Smooth muscle cell (in vitro differentiated cells): ENCODE data around the gene PGLYRP3. TPM values are rescaled to one million over a fixed set of nuclear protein-coding genes. Genes with fewer than 3 reads are reported as not detected.

ENCODE experiments used
- DNase-seq: peaks from one replicate; lab custom pipeline; 2025; ENCODE audit not compliant: unreplicated experiment; lab: John Stamatoyannopoulos, UW
- H2AFZ ChIP-seq: fragments of 200-600 bp; sonication (generic); 2 replicates; pipeline ENCODE4 v1.6.0; 2016; ENCODE audit warnings: antibody characterized with exemption, low read depth, mild to moderate bottlenecking
- H3F3A ChIP-seq: fragments of 200-600 bp; sonication (generic); 2 replicates; pipeline ENCODE4 v1.6.0; 2017; ENCODE audit warnings: antibody characterized with exemption, low read depth
- H3K27ac ChIP-seq: fragments of 200-600 bp; sonication (generic); 2 replicates; pipeline ENCODE4 v1.5.1; 2016; ENCODE audit warnings: low read depth, mild to moderate bottlenecking
- H3K27me3 ChIP-seq: fragments of 200-600 bp; sonication (generic); 2 replicates; pipeline ENCODE4 v1.6.1; 2016; ENCODE audit warnings: low read depth, mild to moderate bottlenecking
- H3K36me3 ChIP-seq: fragments of 200-600 bp; sonication (generic); 2 replicates; pipeline ENCODE4 v1.5.1; 2016; ENCODE audit warnings: low read depth
- H3K4me1 ChIP-seq: fragments of 200-600 bp; sonication (generic); 2 replicates; pipeline ENCODE4 v1.5.1; 2016; ENCODE audit warnings: low read depth
- H3K4me2 ChIP-seq: fragments of 200-600 bp; sonication (generic); 2 replicates; pipeline ENCODE4 v1.6.0; 2016; ENCODE audit warnings: mild to moderate bottlenecking
- H3K4me3 ChIP-seq: fragments of 200-600 bp; sonication (generic); 2 replicates; pipeline ENCODE4 v1.5.1; 2016; ENCODE audit warnings: mild to moderate bottlenecking
- H3K79me2 ChIP-seq: fragments of 200-600 bp; sonication (generic); 2 replicates; pipeline ENCODE4 v1.6.0; 2016; ENCODE audit warnings: low read depth, mild to moderate bottlenecking
- H3K9ac ChIP-seq: fragments of 200-600 bp; sonication (generic); 2 replicates; pipeline ENCODE4 v1.6.0; 2016; ENCODE audit warnings: low read depth
- H3K9me3 ChIP-seq: fragments of 200-600 bp; sonication (generic); replicated peaks from 2 replicates; pipeline ENCODE4 v1.5.1; 2016; ENCODE audit warnings: low read depth
- H4K20me1 ChIP-seq: fragments of 200-600 bp; sonication (generic); 2 replicates; pipeline ENCODE4 v1.6.0; 2016; ENCODE audit warnings: low read depth
- WGBS: methylation state at CpG from one replicate; pipeline ENCODE4 v1.1.7; 2016; ENCODE audit warnings: low lambda C conversion rate; 5-methylcytosine and 5-hydroxymethylcytosine counted together
- polyA plus RNA-seq: library from polyadenylated mRNA; unstranded; fragments of >200 nt; fragmentation: Nextera tagmentation; extraction: Ambion mirVana; gene quantifications from 2 replicates; pipeline ENCODE4 v1.2.1, GENCODE V29; 2016
- total RNA-seq: library from RNA; depleted of rRNA; stranded (reverse); fragments of >200 nt; gene quantifications from 2 replicates; pipeline ENCODE4 v1.2.3, GENCODE V29; 2014
- TF ChIP-seq, protein P1 (sequence below): fragments of 200-600 bp; sonication (generic); IDR thresholded peaks from 2 replicates; pipeline ENCODE4 v1.5.1; 2017; ENCODE audit warnings: borderline replicate concordance, mild to moderate bottlenecking, antibody characterized with exemption; ENCODE audit not compliant: insufficient read depth, poor library complexity, severe bottlenecking

PGLYRP3 gene
- total and polyA plus RNA-seq, 2 experiments from 2014 or later: 0.31 TPM; not detected in 1

DNA sequence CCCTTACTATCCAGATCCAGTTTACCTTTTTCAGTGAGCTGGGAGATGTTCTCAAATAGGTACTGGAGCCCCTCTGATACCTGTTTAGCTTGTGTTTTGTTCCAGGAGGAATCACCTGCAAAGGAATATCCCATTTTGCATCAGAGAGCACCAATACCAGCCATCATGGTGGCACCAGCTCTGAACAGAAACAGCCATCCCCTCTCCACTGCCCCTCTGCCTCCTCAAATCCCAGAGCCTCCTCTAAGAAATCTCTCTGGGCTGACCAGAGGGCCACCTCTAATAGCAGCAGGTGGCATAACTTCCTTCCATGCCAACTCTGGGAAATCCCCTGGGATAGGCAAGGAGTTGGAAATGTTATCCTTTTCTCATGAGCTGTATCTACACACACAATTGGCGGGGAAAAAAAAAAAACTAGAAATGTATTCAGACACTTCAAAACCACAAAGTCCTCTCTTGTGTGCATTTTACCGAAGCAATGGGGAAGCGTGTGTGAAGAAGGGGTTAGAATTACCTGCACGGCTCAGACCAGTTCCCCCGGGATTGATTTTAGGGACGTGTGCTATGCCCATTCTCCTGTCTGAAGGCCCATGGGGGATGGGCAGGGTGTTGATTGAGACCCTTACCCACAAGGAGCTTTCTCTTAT, 33.4 kb upstream of the PGLYRP3 start:
- Histone ChIP-seq H3K27me3 (peaks cover 13% of the 10 kb centered on the region), H3K27ac (no peak overlapping the region), H3K4me2 (no peak overlapping the region), H3F3A (no peaks in the 10 kb centered on the region), H2AFZ (no peak overlapping the region), H3K4me1 (no peaks in the 10 kb centered on the region), H3K9ac (no peak overlapping the region), H3K4me3 (no peak overlapping the region), H3K9me3 (no peaks in the 10 kb centered on the region), H4K20me1 (no peaks in the 10 kb centered on the region), H3K79me2 (no peaks in the 10 kb centered on the region), H3K36me3 (no peaks in the 10 kb centered on the region)
- 85% methylated on average over 6 of the region's 6 CpGs for WGBS
- no peak for DNase-seq
- TF ChIP-seq, protein P1, sequence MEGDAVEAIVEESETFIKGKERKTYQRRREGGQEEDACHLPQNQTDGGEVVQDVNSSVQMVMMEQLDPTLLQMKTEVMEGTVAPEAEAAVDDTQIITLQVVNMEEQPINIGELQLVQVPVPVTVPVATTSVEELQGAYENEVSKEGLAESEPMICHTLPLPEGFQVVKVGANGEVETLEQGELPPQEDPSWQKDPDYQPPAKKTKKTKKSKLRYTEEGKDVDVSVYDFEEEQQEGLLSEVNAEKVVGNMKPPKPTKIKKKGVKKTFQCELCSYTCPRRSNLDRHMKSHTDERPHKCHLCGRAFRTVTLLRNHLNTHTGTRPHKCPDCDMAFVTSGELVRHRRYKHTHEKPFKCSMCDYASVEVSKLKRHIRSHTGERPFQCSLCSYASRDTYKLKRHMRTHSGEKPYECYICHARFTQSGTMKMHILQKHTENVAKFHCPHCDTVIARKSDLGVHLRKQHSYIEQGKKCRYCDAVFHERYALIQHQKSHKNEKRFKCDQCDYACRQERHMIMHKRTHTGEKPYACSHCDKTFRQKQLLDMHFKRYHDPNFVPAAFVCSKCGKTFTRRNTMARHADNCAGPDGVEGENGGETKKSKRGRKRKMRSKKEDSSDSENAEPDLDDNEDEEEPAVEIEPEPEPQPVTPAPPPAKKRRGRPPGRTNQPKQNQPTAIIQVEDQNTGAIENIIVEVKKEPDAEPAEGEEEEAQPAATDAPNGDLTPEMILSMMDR: no peak

DNA sequence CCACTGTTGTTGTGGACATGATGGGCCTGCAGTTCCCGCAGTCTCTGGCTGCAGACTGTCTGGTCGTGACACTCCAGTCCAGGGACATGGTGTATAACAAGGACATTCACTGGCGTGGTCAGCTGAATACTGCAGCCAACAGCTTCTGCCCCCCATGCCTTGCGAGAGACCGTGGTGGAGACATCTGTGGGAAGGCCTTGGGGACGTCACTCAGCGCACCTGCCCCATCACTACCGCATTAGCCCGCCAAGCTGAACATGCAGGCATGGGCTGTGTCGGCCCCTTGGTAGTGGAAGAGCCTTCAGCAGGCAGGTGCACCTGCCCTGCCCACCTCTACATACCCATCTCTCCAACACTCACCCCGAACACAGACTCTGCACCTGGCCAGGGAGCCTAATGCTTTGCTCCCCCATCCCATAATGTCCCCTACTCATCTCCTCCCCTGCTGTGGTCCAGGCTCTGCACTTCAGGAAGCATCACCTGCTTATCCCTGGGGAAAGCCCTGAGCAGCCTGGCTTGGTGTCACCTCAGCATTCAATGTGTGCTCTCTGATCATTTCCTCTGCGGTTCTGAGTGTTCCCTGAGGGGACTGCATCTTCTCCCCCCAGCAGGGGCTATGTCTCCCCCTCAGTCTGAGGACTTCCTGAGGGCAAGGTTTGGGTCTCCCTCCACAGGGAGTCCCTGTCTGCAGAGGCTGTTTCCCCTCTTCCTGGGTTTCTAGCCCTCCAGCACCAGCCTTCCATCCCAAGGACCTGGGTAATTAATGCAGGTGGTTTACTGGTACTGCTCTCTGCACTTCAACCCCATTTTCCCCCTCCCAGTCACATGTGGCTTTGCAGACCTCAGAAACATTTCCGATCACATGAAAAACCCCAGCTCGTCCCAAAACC, 32.7 kb upstream of the PGLYRP3 start:
- 87% methylated on average over 13 of the region's 14 CpGs for WGBS
- Histone ChIP-seq H4K20me1 (no peaks in the 10 kb centered on the region), H3K4me2 (no peak overlapping the region), H3F3A (no peaks in the 10 kb centered on the region), H3K79me2 (no peaks in the 10 kb centered on the region), H3K27ac (no peak overlapping the region), H3K4me3 (no peak overlapping the region), H3K4me1 (no peaks in the 10 kb centered on the region), H2AFZ (no peak overlapping the region), H3K36me3 (no peaks in the 10 kb centered on the region), H3K9me3 (no peaks in the 10 kb centered on the region), H3K27me3 (peaks cover 6% of the 10 kb centered on the region), H3K9ac (no peak overlapping the region)
- no peak for DNase-seq
- TF ChIP-seq, protein P1: no peak

DNA sequence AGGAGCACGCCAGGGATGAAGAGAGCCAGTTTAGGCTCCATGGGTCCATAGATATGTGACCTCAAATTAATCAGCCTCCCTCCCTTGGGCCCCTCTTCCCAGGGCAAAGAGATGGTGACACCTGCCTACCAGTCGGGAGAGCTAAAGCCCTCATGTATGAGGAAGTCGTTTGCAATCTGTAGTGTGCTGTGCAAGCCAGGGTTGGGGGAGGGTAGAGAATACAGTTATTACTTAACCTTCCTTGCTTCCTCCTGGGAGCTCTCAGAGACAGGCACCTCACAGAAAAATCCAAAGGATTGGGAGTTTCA, 31.9 kb upstream of the PGLYRP3 start:
- no peaks in the 10 kb centered on the region for H3K4me1 ChIP-seq
- no peaks in the 10 kb centered on the region for H3K79me2 ChIP-seq
- TF ChIP-seq, protein P1: no peak
- H4K20me1 ChIP-seq: no peaks in the 10 kb centered on the region
- no peak for DNase-seq
- no peaks in the 10 kb centered on the region for H3K9me3 ChIP-seq
- no peak overlapping the region for H3K9ac ChIP-seq
- 64% methylated on average over 3 of the region's 3 CpGs for WGBS
- H3K27me3 ChIP-seq: no peaks in the 10 kb centered on the region
- H3K36me3 ChIP-seq: no peaks in the 10 kb centered on the region
- no peak overlapping the region for H2AFZ ChIP-seq
- no peak overlapping the region for H3K27ac ChIP-seq
- H3F3A ChIP-seq: no peaks in the 10 kb centered on the region
- H3K4me2 ChIP-seq: no peak overlapping the region
- H3K4me3 ChIP-seq: no peak overlapping the region
